Islet precursor cell (in vitro differentiated cells): ENCODE measurements around the gene GOLGA8B.
A peak's percentile ranks its signal among the peaks of the same experiment; 100 is the strongest.
"Not testable (repeated sequence)": the region's sequence is repeated elsewhere in the genome, so short reads cannot be mapped to it uniquely, and the experiment has no call there.

Source experiments
- DNase-seq: peaks from one replicate; pipeline ENCODE4 v3.0.0-alpha.2; 2018

Gene GOLGA8B, protein sequence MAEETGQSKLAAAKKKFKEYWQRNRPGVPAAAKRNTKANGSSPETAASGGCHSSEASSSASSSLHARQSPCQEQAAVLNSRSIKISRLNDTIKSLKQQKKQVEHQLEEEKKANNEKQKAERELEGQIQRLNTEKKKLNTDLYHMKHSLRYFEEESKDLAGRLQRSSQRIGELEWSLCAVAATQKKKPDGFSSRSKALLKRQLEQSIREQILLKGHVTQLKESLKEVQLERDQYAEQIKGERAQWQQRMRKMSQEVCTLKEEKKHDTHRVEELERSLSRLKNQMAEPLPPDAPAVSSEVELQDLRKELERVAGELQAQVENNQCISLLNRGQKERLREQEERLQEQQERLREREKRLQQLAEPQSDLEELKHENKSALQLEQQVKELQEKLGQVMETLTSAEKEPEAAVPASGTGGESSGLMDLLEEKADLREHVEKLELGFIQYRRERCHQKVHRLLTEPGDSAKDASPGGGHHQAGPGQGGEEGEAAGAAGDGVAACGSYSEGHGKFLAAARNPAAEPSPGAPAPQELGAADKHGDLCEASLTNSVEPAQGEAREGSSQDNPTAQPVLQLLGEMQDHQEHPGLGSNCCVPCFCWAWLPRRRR

GRCh38 chr15:34583399-34584329, at the start of gene GOLGA8B:
Gene GOLGA8B, minus strand, starts transcription at chr15:34583651. Its CDS starts 47,739 bp downstream, at chr15:34535912.
- DNase-seq: peak; percentile 87

DNA sequence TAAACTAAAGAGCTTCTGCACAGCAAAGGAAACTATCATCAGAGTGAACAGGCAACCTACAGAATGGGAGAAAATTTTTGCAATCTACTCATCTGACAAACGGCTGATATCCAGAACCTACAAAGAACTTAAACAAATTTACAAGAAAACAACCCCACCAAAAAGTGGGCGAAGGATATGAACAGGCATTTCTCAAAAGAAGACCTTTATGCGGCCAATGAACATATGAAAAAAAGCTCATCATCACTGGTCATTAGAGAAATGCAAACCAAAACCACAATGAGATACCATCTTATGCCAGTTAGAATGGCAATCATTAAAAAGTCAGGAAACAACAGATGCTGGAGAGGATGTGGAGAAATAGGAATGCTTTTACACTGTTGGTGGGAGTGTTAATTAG, 49.7 kb upstream of the GOLGA8B start:
- not testable (repeated sequence) for DNase-seq

GRCh38 chr15:34628577-34629152, 45.2 kb upstream of the GOLGA8B start:
- no peak for DNase-seq

- no peak for DNase-seq
These were observed 41.6 kb upstream of the GOLGA8B start for GRCh38 chr15:34625007-34625406.

GRCh38 chr15:34621675-34622074, 38.2 kb upstream of the GOLGA8B start:
- DNase-seq: no peak

- DNase-seq: no peak
These were observed 37.4 kb upstream of the GOLGA8B start for GRCh38 chr15:34620814-34621213.

DNA sequence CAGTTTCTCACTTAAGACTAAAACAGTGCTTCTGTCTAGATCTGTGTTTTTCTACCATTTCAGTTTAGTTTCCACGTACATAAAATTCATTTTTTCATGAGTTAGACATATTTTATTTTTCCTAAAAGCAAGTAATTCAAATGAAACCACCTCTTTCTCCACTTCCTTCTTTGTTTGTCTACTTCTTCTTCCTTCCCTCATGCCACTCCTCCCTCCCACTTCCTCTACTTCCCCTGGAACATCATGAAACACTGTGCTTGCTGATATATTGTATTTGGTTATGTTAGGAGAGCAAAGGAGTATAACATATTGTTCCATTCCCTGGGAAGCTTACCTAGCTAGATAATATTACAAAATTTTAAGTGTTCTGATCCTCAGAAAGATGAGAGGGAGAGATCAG, 36.7 kb upstream of the GOLGA8B start:
- DNase-seq: no peak

DNA sequence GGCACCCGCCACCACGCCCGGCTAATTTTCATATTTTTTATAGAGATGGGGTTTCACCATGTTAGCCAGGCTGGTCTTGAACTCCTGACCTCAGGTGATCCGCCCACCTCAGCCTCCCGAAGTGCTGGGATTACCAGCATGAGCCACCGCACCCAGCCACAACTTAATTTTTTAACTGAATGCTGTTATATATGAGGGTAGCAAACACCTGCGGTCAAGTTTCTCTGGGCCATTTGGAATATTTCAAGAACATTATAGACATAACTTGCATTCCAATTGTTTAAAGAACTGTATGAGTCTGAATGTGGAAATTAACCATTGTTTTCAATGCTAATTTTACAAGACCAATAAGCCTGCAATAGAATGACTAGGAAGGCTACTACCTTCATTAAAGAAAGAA, 35.7 kb upstream of the GOLGA8B start:
- DNase-seq: no peak

- DNase-seq: no peak
These were observed 34.6 kb upstream of the GOLGA8B start for GRCh38 chr15:34618073-34618472.

GRCh38 chr15:34616613-34617012, 33.2 kb upstream of the GOLGA8B start:
- peak; percentile 67 for DNase-seq

- DNase-seq: no peak
These were observed 30.5 kb upstream of the GOLGA8B start for GRCh38 chr15:34613997-34614396.

GRCh38 chr15:34613301-34613700, 29.9 kb upstream of the GOLGA8B start:
- DNase-seq: no peak

GRCh38 chr15:34610354-34610753, 26.9 kb upstream of the GOLGA8B start:
- DNase-seq: no peak

DNA sequence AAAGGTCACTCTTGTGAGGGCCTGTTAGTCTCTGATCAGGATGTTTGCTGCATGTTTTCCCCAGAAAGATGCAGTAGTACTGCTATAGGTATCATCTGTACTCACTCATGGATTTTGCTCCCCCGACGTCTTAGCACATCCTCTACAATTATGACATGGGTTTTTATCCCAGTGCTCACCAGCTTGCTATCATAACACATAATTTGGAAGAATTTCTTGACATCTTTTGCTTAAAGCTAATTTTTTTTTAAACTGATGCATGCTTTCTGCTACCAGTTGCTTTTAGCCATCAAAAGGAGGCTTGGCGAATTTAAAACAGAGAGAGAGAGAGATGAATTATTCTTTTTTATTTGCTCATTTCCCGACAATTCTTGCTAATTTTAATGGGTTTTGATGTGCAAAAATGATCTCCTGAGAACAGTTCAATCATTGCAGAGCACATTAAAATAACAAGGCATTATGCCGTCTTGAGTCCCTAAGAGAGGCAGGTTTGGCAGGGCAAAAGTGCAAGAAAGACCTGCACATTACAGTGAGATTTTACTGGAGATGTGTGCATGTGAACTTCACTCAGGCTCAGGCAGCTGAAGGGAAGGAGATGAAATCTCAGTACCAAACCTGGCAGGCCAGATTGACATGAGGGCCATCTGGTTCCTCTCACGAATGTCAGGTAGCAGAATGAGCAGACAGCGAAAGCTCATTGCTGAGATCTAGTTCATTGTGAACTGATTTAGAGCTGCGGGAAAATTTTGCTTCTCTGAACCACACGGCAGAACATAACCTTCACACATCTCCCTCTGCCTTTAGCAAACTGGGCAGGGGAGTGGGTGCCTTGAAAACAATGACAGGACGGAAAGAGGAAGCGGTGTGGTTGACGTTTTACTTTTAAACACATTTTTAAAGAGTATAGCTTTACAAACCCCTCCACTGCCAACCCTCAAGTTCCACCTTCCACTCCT, 25.9 kb upstream of the GOLGA8B start:
- DNase-seq: peak; percentile 75

GRCh38 chr15:34608517-34608916, 25.1 kb upstream of the GOLGA8B start:
- DNase-seq: no peak

DNA sequence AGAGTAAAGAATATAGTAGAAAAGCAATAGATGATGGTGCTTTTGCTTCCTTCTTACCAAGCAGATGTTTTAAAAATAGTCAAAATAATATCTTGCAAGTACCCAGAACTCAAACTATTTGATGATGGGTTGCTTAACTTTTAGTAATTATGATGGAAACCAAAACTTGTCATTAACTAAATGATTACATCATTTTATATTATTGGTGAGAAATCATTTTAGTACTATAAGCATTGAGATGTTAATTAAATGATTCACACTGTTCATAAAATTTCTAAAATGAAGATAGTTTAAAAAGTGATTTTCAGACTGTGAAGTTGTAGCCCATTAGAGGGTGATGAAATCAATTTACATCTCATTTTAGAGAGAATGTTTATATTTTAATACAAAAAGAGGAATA, 24.4 kb upstream of the GOLGA8B start:
- DNase-seq: no peak

DNA sequence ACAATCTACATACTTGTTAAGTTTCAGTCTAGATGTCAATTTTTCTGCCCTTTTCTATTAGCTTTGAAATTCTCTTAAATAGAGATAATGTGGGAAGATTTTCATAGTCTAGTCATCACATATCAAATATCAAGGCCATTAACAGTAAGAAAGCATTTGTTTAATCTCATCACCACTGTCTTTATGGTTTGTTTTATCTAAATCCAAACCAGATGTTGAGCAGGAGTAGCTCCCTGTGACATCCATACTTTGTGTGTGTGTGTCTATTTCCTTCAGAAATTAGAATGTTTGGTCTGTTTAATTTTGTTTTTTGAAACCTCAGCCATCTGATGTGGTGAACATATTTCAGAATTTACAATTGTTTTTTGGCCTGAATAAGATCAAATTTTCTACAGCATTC, 23.1 kb upstream of the GOLGA8B start:
- DNase-seq: no peak

DNA sequence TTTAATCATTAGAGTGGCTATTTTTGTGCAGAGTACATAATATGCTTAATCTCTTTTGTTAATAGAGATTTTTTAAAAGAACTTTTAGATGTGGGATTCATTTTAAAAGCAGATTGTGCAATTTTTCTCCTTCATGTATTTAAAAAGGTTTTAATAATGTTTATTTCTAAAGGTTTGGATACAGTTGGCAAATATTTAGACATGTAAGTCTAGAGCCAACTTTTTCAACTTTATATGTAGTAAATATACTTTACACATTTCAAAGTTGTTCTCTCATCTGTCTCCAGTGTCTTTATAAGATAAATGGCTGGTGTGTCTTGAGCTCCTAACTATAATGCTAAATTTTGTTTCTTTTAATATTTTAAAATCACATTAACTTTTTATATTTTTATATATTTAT, 22.7 kb upstream of the GOLGA8B start:
- DNase-seq: no peak

GRCh38 chr15:34603095-34603494, 19.6 kb upstream of the GOLGA8B start:
- no peak for DNase-seq

DNA sequence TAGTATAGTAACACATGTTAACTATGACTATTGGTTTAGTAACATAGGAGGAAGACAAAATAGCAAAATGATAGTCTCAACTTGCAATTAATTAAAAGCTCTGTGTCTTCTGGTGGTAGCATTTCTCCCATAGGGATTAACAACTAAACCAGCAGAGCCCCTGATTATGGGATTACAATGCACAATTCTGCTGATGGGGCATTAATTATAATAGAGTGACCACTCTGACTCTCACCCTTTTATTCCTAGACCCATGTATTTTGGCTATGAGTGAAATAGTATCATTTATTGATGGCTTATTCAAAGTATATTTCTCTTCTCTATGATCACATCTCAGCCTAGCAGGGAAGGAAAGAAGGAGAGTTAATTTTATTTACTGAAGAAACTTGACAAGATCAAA, 17.5 kb upstream of the GOLGA8B start:
- DNase-seq: no peak

DNA sequence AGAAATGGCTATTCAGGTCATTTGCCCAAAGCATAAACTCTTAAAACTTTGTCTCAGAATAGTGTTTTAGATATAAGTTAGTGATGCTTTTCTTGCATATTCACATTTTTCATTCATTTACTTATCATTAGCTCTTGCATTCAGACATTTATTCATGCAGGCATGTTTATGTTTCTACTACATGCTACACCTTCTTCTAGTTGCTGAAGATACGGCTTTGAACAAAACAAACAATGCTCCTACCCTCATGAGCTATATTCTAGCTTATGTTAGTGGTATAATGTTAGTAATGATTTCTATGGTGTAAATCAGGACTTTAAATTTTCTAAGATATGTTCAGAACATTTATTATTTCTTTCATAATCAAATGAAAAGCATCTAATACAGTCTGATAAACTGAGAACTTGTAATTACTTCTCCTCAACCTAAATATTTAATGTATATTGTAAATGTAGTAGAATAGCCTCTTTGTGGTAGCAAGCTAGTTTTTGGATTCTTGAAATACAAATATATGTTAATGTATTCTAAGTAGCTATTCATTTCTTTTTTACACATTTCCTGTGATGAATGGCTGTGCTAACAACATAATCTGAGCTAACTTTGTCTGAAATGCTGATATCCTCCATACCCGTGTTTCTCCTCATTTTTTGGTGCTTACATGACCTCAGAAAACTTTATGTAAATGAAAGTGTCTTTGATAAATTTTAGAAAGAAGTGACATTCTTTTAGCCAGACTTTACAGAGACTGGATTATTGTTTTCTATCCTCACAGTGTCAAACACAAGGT, 15.5 kb upstream of the GOLGA8B start:
- no peak for DNase-seq
